HepG2 (cell line): Measurements from ENCODE around the gene TUT4. TPM values are rescaled to one million over a fixed set of nuclear protein-coding genes. Genes with fewer than 3 reads are reported as not detected.

Experiments
- ATAC-seq: fragments of 200-7000 bp; cut with Tn5 transposase; 3 replicates; pipeline ENCODE4 v1.9.1; 2020; ENCODE audit warnings: mild to moderate bottlenecking, moderate library complexity
- BruUV-seq: library from RNA; stranded (reverse); fragments of 400-500 nt; replicated peaks from 2 replicates; lab custom pipeline; 2021; lab: Mats Ljungman, UMichigan
- CTCF ChIA-PET: fragments of 300-600 bp; formaldehyde crosslinking; extraction: SDS; loops from one replicate; lab custom pipeline; 2021; ENCODE audit warnings: low total read pairs, inconsistent platforms, low intra/inter-chr PET ratio; lab: Yijun Ruan, JAX
- POLR2A ChIA-PET: fragments of 350-600 bp; sonication (Branson Sonifier 250); formaldehyde crosslinking; loops from one replicate; lab custom pipeline; 2020; ENCODE audit warnings: antibody characterized with exemption, inconsistent platforms; lab: Yijun Ruan, JAX
- DNase-seq: peaks from one replicate; pipeline ENCODE4 v3.0.0-alpha.2; 2015; ENCODE audit warnings: low spot score
- FAIRE-seq: peaks from 3 replicates; lab custom pipeline; 2011; peaks lifted over from hg19 to GRCh38; lab: Jason Lieb, UNC
- H2AFZ ChIP-seq: one replicate; pipeline ENCODE4 v1.6.1; 2011; ENCODE audit warnings: low read length, inconsistent platforms
- H3K27ac ChIP-seq: fragments of 300-600 bp; 3 replicates; pipeline ENCODE4 v1.8.0; 2011; ENCODE audit warnings: mixed run types, mild to moderate bottlenecking, mixed read lengths, low read length, inconsistent platforms; ENCODE audit not compliant: insufficient read depth; ENCODE audit errors: extremely low read length
- H3K27me3 ChIP-seq, 2 experiments: fragments of 200-600 bp in 1 of 2; 2 replicates in 1 of 2; 3 replicates in 1 of 2; pipeline versions ENCODE4 v1.6.0 to v1.8.0; 2011; ENCODE audit warnings: low read length in 2 of 2, mild to moderate bottlenecking in 2 of 2, moderate library complexity in 2 of 2, inconsistent platforms in 1 of 2; ENCODE audit not compliant: insufficient read depth in 2 of 2, control insufficient read depth in 1 of 2
- H3K36me3 ChIP-seq, 2 experiments: fragments of 200-600 bp in 1 of 2; replicated peaks in 1 of 2; 2 replicates in 1 of 2; 3 replicates in 1 of 2; pipeline versions ENCODE4 v1.5.1 to v1.8.0; 2011; ENCODE audit warnings: low read length in 2 of 2, inconsistent platforms in 1 of 2; ENCODE audit not compliant: insufficient read depth in 2 of 2, control insufficient read depth in 1 of 2
- H3K4me1 ChIP-seq: 2 replicates; pipeline ENCODE4 v1.5.1; 2012; ENCODE audit warnings: low read length, inconsistent platforms; ENCODE audit not compliant: insufficient read depth
- H3K4me2 ChIP-seq: 2 replicates; pipeline ENCODE4 v1.6.0; 2011; ENCODE audit warnings: low read depth, low read length, inconsistent platforms
- H3K4me3 ChIP-seq, 3 experiments: fragments of 200-600 bp in 1 of 3; sonication (generic), shearing (Covaris generic) in 1 of 3; replicated peaks in 1 of 3; 2 replicates each; pipeline ENCODE4 v1.5.1; 2011 to 2016; ENCODE audit warnings: low read length in 3 of 3, inconsistent platforms in 2 of 3, low read depth in 2 of 3, mild to moderate bottlenecking in 2 of 3, control low read depth in 1 of 3, mixed read lengths in 1 of 3; ENCODE audit not compliant: insufficient read depth in 1 of 3
- H3K79me2 ChIP-seq: one replicate; pipeline ENCODE4 v1.6.1; 2011; ENCODE audit warnings: low read length, inconsistent platforms; ENCODE audit not compliant: insufficient read depth
- H3K9ac ChIP-seq: 2 replicates; pipeline ENCODE4 v1.6.0; 2011; ENCODE audit warnings: mild to moderate bottlenecking, low read depth, low read length, inconsistent platforms; ENCODE audit not compliant: insufficient read depth
- H3K9me3 ChIP-seq: 2 replicates; pipeline ENCODE4 v1.5.1; 2012; ENCODE audit warnings: mild to moderate bottlenecking, low read length
- H4K20me1 ChIP-seq: 2 replicates; pipeline ENCODE4 v1.6.0; 2011; ENCODE audit warnings: inconsistent platforms, mild to moderate bottlenecking, low read length, moderate library complexity; ENCODE audit not compliant: insufficient read depth
- ARNT2 ChIP-seq: sonication (generic); formaldehyde crosslinking; IDR thresholded peaks from 2 replicates; pipeline ENCODE4 v1.8.0; 2022; ENCODE audit warnings: mild to moderate bottlenecking, low read depth, missing genetic modification reagents, moderate library complexity
- ARNTL ChIP-seq: sonication (generic); formaldehyde crosslinking; IDR thresholded peaks from 2 replicates; pipeline ENCODE4 v1.4.0; 2020; ENCODE audit warnings: mild to moderate bottlenecking, missing genetic modification reagents
- FOSL1 ChIP-seq: sonication (generic); formaldehyde crosslinking; IDR thresholded peaks from 2 replicates; pipeline ENCODE4 v1.9.0; 2021; ENCODE audit warnings: missing genetic modification reagents, borderline replicate concordance
- KDM1A ChIP-seq: IDR thresholded peaks from 2 replicates; pipeline ENCODE4 v1.6.1; 2016; ENCODE audit warnings: missing compliant biosample characterization
- KLF6 ChIP-seq: IDR thresholded peaks from 2 replicates; pipeline ENCODE4 v1.8.0; 2016; ENCODE audit warnings: missing biosample characterization, missing genetic modification reagents
- NCOA2 ChIP-seq: sonication (generic); formaldehyde crosslinking; IDR thresholded peaks from 2 replicates; pipeline ENCODE4 v1.8.0; 2022; ENCODE audit warnings: inconsistent platforms
- NONO ChIP-seq, 2 experiments: fragments of 450-650 bp in 1 of 2; sonication (generic) in 1 of 2; formaldehyde crosslinking in 1 of 2; IDR thresholded peaks in 1 of 2; conservative IDR thresholded peaks in 1 of 2; 2 replicates each; pipeline versions ENCODE4 v1.6.1 to v1.8.0; 2017 to 2022; ENCODE audit warnings: mild to moderate bottlenecking in 1 of 2, missing genetic modification reagents in 1 of 2, moderate library complexity in 1 of 2
- RFXANK ChIP-seq: IDR thresholded peaks from 2 replicates; pipeline ENCODE4 v1.6.1; 2016
- TRIM24 ChIP-seq: sonication (generic); formaldehyde crosslinking; IDR thresholded peaks from 2 replicates; pipeline ENCODE4 v1.8.0; 2022; ENCODE audit warnings: mild to moderate bottlenecking, missing genetic modification reagents
- ZC3H4 ChIP-seq: sonication (generic); formaldehyde crosslinking; IDR thresholded peaks from 2 replicates; pipeline ENCODE4 v1.4.0; 2020; ENCODE audit warnings: missing genetic modification reagents, borderline replicate concordance
- ZFP1 ChIP-seq: IDR thresholded peaks from 2 replicates; pipeline ENCODE4 v1.6.1; 2016
- ZNF180 ChIP-seq: sonication (generic); formaldehyde crosslinking; IDR thresholded peaks from 2 replicates; pipeline ENCODE4 v1.4.0; 2020; ENCODE audit warnings: low read depth, missing genetic modification reagents, borderline replicate concordance
- ZNF224 ChIP-seq: sonication (generic); formaldehyde crosslinking; IDR thresholded peaks from 2 replicates; pipeline ENCODE4 v1.5.0; 2020; ENCODE audit warnings: mild to moderate bottlenecking, missing genetic modification reagents
- ZNF607 ChIP-seq: sonication (generic); formaldehyde crosslinking; IDR thresholded peaks from 2 replicates; pipeline ENCODE4 v1.5.1; 2020; ENCODE audit warnings: missing genetic modification reagents, mild to moderate bottlenecking, borderline replicate concordance
- ZNF788 ChIP-seq: sonication (generic); formaldehyde crosslinking; IDR thresholded peaks from 2 replicates; pipeline ENCODE4 v1.5.0; 2020; ENCODE audit warnings: mild to moderate bottlenecking, missing genetic modification reagents, borderline replicate concordance
- WGBS: methylation state at CpG from one replicate; pipeline ENCODE4 v1.1.6; 2017; ENCODE audit warnings: low lambda C conversion rate; 5-methylcytosine and 5-hydroxymethylcytosine counted together
- in situ Hi-C: cut with HindIII; loops from 2 replicates; pipeline ENCODE4 v1.10.0; 2017; ENCODE audit warnings: low pct_unique_long_range_greater_than_20kb; ENCODE audit not compliant: extremely low pct_ligation_motif_present
- intact Hi-C: fragments of 100-400 bp; cut with micrococcal nuclease; formaldehyde crosslinking; loops from one replicate; pipeline ENCODE4 v1.10.0; 2022; ENCODE audit not compliant: unreplicated experiment
- polyA plus RNA-seq, 8 experiments: library from polyadenylated mRNA; depleted of rRNA in 3 of 8; stranded (reverse) in 7 of 8; unstranded in 1 of 8; fragments of >200 nt; fragmentation: Illumina TruSeq in 4 of 8; extraction: Trizol in 4 of 8; gene quantifications; 2 replicates each; pipeline versions ENCODE4 v1.2.1 to v1.2.3, GENCODE V29; 2011 to 2016; ENCODE audit warnings: low read depth in 4 of 8, missing spikeins in 1 of 8, mixed read lengths in 1 of 8; ENCODE audit not compliant: insufficient read depth in 1 of 8
- total RNA-seq, 5 experiments: library from RNA; depleted of rRNA; stranded (reverse); fragments of >200 nt; fragmentation: Illumina TruSeq; extraction: Trizol; gene quantifications; 2 replicates each; pipeline ENCODE4 v1.2.3, GENCODE V29; 2016; ENCODE audit warnings: low read depth in 1 of 5
- TF ChIP-seq, protein P1 (sequence below): IDR thresholded peaks from 2 replicates; pipeline ENCODE4 v1.6.1; 2016; ENCODE audit warnings: mild to moderate bottlenecking, missing biosample characterization, missing genetic modification reagents
- TF ChIP-seq, protein P2 (sequence below): sonication (generic); formaldehyde crosslinking; IDR thresholded peaks from 2 replicates; pipeline ENCODE4 v1.4.0; 2020; ENCODE audit warnings: mild to moderate bottlenecking, low read depth, missing genetic modification reagents

The TUT4 gene
- total and polyA plus RNA-seq, 2 of the 13 experiments (the other 11 are each of a cell fraction or from before 2014, with no cell fraction given), result 44.7 to 53.5 TPM

DNA sequence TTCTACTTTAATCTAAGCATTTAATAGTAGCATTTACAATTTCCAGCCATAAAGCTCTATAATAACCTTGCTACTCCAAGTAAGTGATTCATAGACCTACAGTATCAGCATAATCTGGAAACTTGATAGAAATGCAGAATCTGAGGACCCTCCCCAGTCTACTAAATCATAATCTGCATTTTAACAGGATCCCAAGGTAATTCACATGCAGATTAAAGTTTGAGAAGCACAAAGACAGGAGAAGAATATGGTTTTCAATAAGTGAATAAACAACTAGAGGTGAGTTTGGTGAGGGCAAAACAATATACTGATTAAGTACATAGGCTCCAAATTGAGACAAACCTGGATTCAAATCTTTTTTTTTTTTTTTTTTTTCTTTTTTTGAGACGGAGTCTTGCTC, 91.1 kb downstream of the TUT4 start (continued):
- TF ChIP-seq KDM1A, result no peak
- TF ChIP-seq KLF6 (CRISPR knock-in tag), result no peak
- no peak for TF ChIP-seq TRIM24 (CRISPR knock-in tag)
- TF ChIP-seq RFXANK, result no peak
- TF ChIP-seq ARNT2 (CRISPR knock-in tag), result no peak
- TF ChIP-seq ZFP1 (CRISPR knock-in tag), result no peak

GRCh38 chr1:52460694-52461093, 92.2 kb downstream of the TUT4 start:
- intact Hi-C loops, result no loop called here
- no peak for FAIRE-seq

More at GRCh38 chr1:52460694-52461093, 92.2 kb downstream of the TUT4 start:
- no TSS peak for BruUV-seq
- H3K4me3 ChIP-seq, result no peak overlapping the region
- no peak for ATAC-seq
- TF ChIP-seq FOSL1 (CRISPR knock-in tag) (no peak), ZNF224 (CRISPR knock-in tag) (no peak), ZC3H4 (CRISPR knock-in tag) (no peak), ARNTL (CRISPR knock-in tag) (no peak), NONO (IDR thresholded peaks at IDR 0.05) (no peak), NONO (CRISPR knock-in tag; conservative IDR thresholded peaks at IDR 0.05) (no peak), NCOA2 (no peak), ZNF788 (no peak), ZNF607 (CRISPR knock-in tag) (no peak), ZNF180 (CRISPR knock-in tag) (no peak)
- TF ChIP-seq, protein P1, sequence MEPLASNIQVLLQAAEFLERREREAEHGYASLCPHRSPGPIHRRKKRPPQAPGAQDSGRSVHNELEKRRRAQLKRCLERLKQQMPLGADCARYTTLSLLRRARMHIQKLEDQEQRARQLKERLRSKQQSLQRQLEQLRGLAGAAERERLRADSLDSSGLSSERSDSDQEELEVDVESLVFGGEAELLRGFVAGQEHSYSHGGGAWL (CRISPR knock-in tag), result no peak
- TF ChIP-seq, protein P2, sequence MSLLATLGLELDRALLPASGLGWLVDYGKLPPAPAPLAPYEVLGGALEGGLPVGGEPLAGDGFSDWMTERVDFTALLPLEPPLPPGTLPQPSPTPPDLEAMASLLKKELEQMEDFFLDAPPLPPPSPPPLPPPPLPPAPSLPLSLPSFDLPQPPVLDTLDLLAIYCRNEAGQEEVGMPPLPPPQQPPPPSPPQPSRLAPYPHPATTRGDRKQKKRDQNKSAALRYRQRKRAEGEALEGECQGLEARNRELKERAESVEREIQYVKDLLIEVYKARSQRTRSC (CRISPR knock-in tag), result no peak
- TF ChIP-seq, all 625 proteins: peak for 0
- CTCF ChIA-PET, result no interaction called here
- H3K4me1 ChIP-seq, result peaks cover 9% of the 10 kb centered on the region
- no peaks in the 10 kb centered on the region; a peak in 1 of 5 replicates for H3K27me3 ChIP-seq
- whole genome bisulfite sequencing, result 97% methylated on average over 1 of the region's 1 CpG
- no peak overlapping the region for H2AFZ ChIP-seq
- no peaks in the 10 kb centered on the region for H3K79me2 ChIP-seq
- H3K4me2 ChIP-seq, result no peak overlapping the region
- in situ Hi-C loops, result no loop called here
- POLR2A ChIA-PET, result no interaction called here
- no peak overlapping the region for H3K27ac ChIP-seq
- DNase-seq, result no peak
- H3K36me3 ChIP-seq, result peaks cover 0 to 21% of the 10 kb centered on the region in 2 experiments; a peak in 3 of 5 replicates
- H3K9ac ChIP-seq, result no peak overlapping the region
- H3K9me3 ChIP-seq, result no peaks in the 10 kb centered on the region
- H4K20me1 ChIP-seq, result no peaks in the 10 kb centered on the region
